PC-3 (cell line): ENCODE results near the gene SLC44A2. TPM values are rescaled to one million over a fixed set of nuclear protein-coding genes. Genes with fewer than 3 reads are reported as not detected.

Source experiments
- ATAC-seq: fragments of 200-7000 bp; cut with Tn5 transposase; 2 replicates; pipeline ENCODE4 v1.9.1; 2020; ENCODE audit warnings: mild to moderate bottlenecking, moderate library complexity
- BruUV-seq: library from RNA; stranded (reverse); fragments of 400-500 nt; replicated peaks from 2 replicates; lab custom pipeline; 2021; lab: Mats Ljungman, UMichigan
- CTCF ChIA-PET: fragments of 300-600 bp; sonication (Branson Sonifier 250); formaldehyde crosslinking; loops from one replicate; lab custom pipeline; 2022; ENCODE audit warnings: antibody characterized with exemption; lab: Charles Lee
- POLR2A ChIA-PET: fragments of 300-600 bp; sonication (Branson Sonifier 250); formaldehyde crosslinking; loops from one replicate; lab custom pipeline; 2022; ENCODE audit warnings: antibody characterized with exemption; ENCODE audit not compliant: unreplicated experiment; lab: Charles Lee
- DNase-seq: peaks from one replicate; pipeline ENCODE4 v3.0.0-alpha.2; 2015
- H2AFZ ChIP-seq: fragments of 300-600 bp; sonication (generic); 2 replicates; pipeline ENCODE4 v1.6.0; 2016; ENCODE audit warnings: antibody characterized with exemption, low read length
- H3F3A ChIP-seq: fragments of 300-600 bp; sonication (generic); one replicate; pipeline ENCODE4 v1.6.0; 2017; ENCODE audit warnings: antibody characterized with exemption, low read length, control low read depth, mild to moderate bottlenecking; ENCODE audit not compliant: unreplicated experiment
- H3K27ac ChIP-seq: fragments of 300-600 bp; sonication (generic); 2 replicates; pipeline ENCODE4 v1.5.1; 2016; ENCODE audit warnings: mild to moderate bottlenecking, low read length
- H3K27me3 ChIP-seq: fragments of 300-600 bp; sonication (generic); 2 replicates; pipeline ENCODE4 v1.6.1; 2016; ENCODE audit warnings: low read length, mixed read lengths
- H3K36me3 ChIP-seq: fragments of 300-600 bp; sonication (generic); 2 replicates; pipeline ENCODE4 v1.6.1; 2016; ENCODE audit warnings: low read depth, mixed run types, low read length, mixed read lengths
- H3K4me1 ChIP-seq: fragments of 300-600 bp; sonication (generic); 2 replicates; pipeline ENCODE4 v1.5.1; 2016; ENCODE audit warnings: low read length; ENCODE audit not compliant: insufficient read depth
- H3K4me2 ChIP-seq: fragments of 300-600 bp; sonication (generic); 2 replicates; pipeline ENCODE4 v1.6.0; 2016; ENCODE audit warnings: low read length
- H3K4me3 ChIP-seq: fragments of 300-600 bp; sonication (generic); 2 replicates; pipeline ENCODE4 v1.5.1; 2016; ENCODE audit warnings: mild to moderate bottlenecking, low read length, mixed read lengths
- H3K79me2 ChIP-seq: fragments of 300-600 bp; sonication (generic); 2 replicates; pipeline ENCODE4 v1.6.1; 2017; ENCODE audit warnings: low read length, mixed read lengths
- H3K9ac ChIP-seq: fragments of 300-600 bp; sonication (generic); 2 replicates; pipeline ENCODE4 v1.6.0; 2016; ENCODE audit warnings: mild to moderate bottlenecking, low read length
- H3K9me2 ChIP-seq: fragments of 300-600 bp; sonication (generic); replicated peaks from 2 replicates; pipeline ENCODE4 v1.6.1; 2016; ENCODE audit warnings: mixed run types, low read length, mixed read lengths
- H3K9me3 ChIP-seq: fragments of 300-600 bp; sonication (generic); 2 replicates; pipeline ENCODE4 v1.6.1; 2016; ENCODE audit warnings: low read length, mixed read lengths
- H4K20me1 ChIP-seq: fragments of 300-600 bp; sonication (generic); 2 replicates; pipeline ENCODE4 v1.6.1; 2016; ENCODE audit warnings: low read length, mixed read lengths
- EZH2 ChIP-seq: fragments of 300-600 bp; sonication (generic); IDR thresholded peaks from one replicate; pipeline ENCODE4 v1.6.1; 2017; ENCODE audit warnings: antibody characterized with exemption, mild to moderate bottlenecking, low read length; ENCODE audit not compliant: unreplicated experiment
- EZH2phosphoT487 ChIP-seq: fragments of 300-600 bp; sonication (generic); IDR thresholded peaks from 2 replicates; pipeline ENCODE4 v1.6.1; 2018; ENCODE audit warnings: mild to moderate bottlenecking, antibody characterized with exemption, low read length, borderline replicate concordance
- intact Hi-C: fragments of 100-400 bp; cut with micrococcal nuclease; formaldehyde crosslinking; loops from 2 replicates; pipeline ENCODE4 v1.9.0; 2023
- total RNA-seq: library from RNA; depleted of rRNA; stranded (reverse); fragments of >200 nt; gene quantifications from 2 replicates; pipeline ENCODE4 v1.2.3, GENCODE V29; 2014
- TF ChIP-seq, protein P1 (sequence below): fragments of 300-600 bp; sonication (generic); conservative IDR thresholded peaks from 2 replicates; pipeline ENCODE4 v1.5.1; 2017; ENCODE audit warnings: antibody characterized with exemption, low read depth, mild to moderate bottlenecking, low read length

The SLC44A2 gene
- total RNA-seq, 1 experiment from 2014 or later = 63.9 TPM

GRCh38 chr19:10612499-10613119, 12.7 kb upstream of the SLC44A2 start:
- Histone ChIP-seq H3F3A (no peaks in the 10 kb centered on the region), H3K4me1 (peaks cover 5% of the 10 kb centered on the region), H3K9me2 (no peaks in the 10 kb centered on the region), H3K27me3 (no peaks in the 10 kb centered on the region), H3K4me3 (no peak overlapping the region), H3K79me2 (no peaks in the 10 kb centered on the region), H3K4me2 (no peak overlapping the region), H3K27ac (no peak overlapping the region), H3K9ac (no peak overlapping the region), H3K36me3 (no peaks in the 10 kb centered on the region), H3K9me3 (no peaks in the 10 kb centered on the region), H4K20me1 (no peaks in the 10 kb centered on the region), H2AFZ (no peak overlapping the region)
- TF ChIP-seq, protein P1, sequence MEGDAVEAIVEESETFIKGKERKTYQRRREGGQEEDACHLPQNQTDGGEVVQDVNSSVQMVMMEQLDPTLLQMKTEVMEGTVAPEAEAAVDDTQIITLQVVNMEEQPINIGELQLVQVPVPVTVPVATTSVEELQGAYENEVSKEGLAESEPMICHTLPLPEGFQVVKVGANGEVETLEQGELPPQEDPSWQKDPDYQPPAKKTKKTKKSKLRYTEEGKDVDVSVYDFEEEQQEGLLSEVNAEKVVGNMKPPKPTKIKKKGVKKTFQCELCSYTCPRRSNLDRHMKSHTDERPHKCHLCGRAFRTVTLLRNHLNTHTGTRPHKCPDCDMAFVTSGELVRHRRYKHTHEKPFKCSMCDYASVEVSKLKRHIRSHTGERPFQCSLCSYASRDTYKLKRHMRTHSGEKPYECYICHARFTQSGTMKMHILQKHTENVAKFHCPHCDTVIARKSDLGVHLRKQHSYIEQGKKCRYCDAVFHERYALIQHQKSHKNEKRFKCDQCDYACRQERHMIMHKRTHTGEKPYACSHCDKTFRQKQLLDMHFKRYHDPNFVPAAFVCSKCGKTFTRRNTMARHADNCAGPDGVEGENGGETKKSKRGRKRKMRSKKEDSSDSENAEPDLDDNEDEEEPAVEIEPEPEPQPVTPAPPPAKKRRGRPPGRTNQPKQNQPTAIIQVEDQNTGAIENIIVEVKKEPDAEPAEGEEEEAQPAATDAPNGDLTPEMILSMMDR = no peak
- TF ChIP-seq EZH2phosphoT487 (no peak), EZH2 (no peak)
- no peak for ATAC-seq
- BruUV-seq = no TSS peak
- ChIA-PET CTCF (no interaction called here), POLR2A (no interaction called here)
- DNase-seq = no peak
- intact Hi-C loops = no loop called here

- Histone ChIP-seq H3K4me2 (no peak overlapping the region), H3K27ac (no peak overlapping the region), H3K4me3 (no peak overlapping the region), H3K36me3 (no peaks in the 10 kb centered on the region), H2AFZ (no peak overlapping the region), H3K4me1 (peaks cover 15% of the 10 kb centered on the region), H3K9me2 (no peaks in the 10 kb centered on the region), H3K79me2 (no peaks in the 10 kb centered on the region), H3F3A (no peaks in the 10 kb centered on the region), H4K20me1 (no peaks in the 10 kb centered on the region), H3K9ac (no peak overlapping the region), H3K9me3 (no peaks in the 10 kb centered on the region), H3K27me3 (no peaks in the 10 kb centered on the region)
- TF ChIP-seq EZH2phosphoT487 (no peak), EZH2 (no peak)
- TF ChIP-seq, protein P1 = no peak
- ChIA-PET POLR2A (no interaction called here), CTCF (no interaction called here)
- no peak for DNase-seq
- intact Hi-C loops = no loop called here
- no TSS peak for BruUV-seq
- ATAC-seq = no peak
Observed at GRCh38 chr19:10615429-10616023, 9.8 kb upstream of the SLC44A2 start.
